SU-DHL-6 (cell line): ENCODE data around the gene MROH8.

Source experiments
- H2AFZ ChIP-seq: fragments of 200-600 bp; sonication (generic); 2 replicates; pipeline ENCODE4 v1.6.1; 2014; ENCODE audit warnings: low read depth, mild to moderate bottlenecking, moderate library complexity, mixed read lengths, antibody characterized with exemption, low read length; ENCODE audit not compliant: severe bottlenecking
- H3F3A ChIP-seq: fragments of 200-600 bp; shearing (Covaris generic); 2 replicates; pipeline ENCODE4 v1.6.0; 2016; ENCODE audit warnings: antibody characterized with exemption, mild to moderate bottlenecking; ENCODE audit not compliant: insufficient read depth
- H3K27ac ChIP-seq: fragments of 200-600 bp; sonication (generic); 2 replicates; pipeline ENCODE4 v1.5.1; 2016; ENCODE audit warnings: low read depth, mild to moderate bottlenecking, low read length, moderate library complexity, mixed read lengths
- H3K27me3 ChIP-seq: fragments of 200-600 bp; sonication (generic), shearing (Covaris generic); 2 replicates; pipeline ENCODE4 v1.6.0; 2014; ENCODE audit warnings: mild to moderate bottlenecking, low read length
- H3K36me3 ChIP-seq: fragments of 200-600 bp; sonication (generic); 2 replicates; pipeline ENCODE4 v1.6.1; 2014; ENCODE audit warnings: mild to moderate bottlenecking, low read length, mixed read lengths
- H3K4me2 ChIP-seq: fragments of 300-600, 200-600 bp; shearing (Covaris generic), sonication (generic); 2 replicates; pipeline ENCODE4 v1.6.0; 2014; ENCODE audit warnings: low read length, low read depth, mild to moderate bottlenecking; ENCODE audit not compliant: poor library complexity, severe bottlenecking
- H3K4me3 ChIP-seq: fragments of 200-600 bp; sonication (generic); 2 replicates; pipeline ENCODE4 v1.5.1; 2014; ENCODE audit warnings: antibody characterized with exemption, low read length, mild to moderate bottlenecking, mixed read lengths; ENCODE audit not compliant: insufficient read depth, poor library complexity, severe bottlenecking
- H3K79me2 ChIP-seq: fragments of 200-600 bp; sonication (generic); 2 replicates; pipeline ENCODE4 v1.6.1; 2014; ENCODE audit warnings: mild to moderate bottlenecking, low read length, moderate library complexity; ENCODE audit not compliant: insufficient read depth
- H3K9ac ChIP-seq: fragments of 200-600 bp; sonication (generic); 2 replicates; pipeline ENCODE4 v1.7.0; 2014; ENCODE audit warnings: mild to moderate bottlenecking, low read length
- H3K9me2 ChIP-seq: fragments of 200-600 bp; sonication (generic); replicated peaks from 2 replicates; pipeline ENCODE4 v1.6.1; 2014; ENCODE audit warnings: low read length; ENCODE audit not compliant: insufficient read depth
- H3K9me3 ChIP-seq: fragments of 200-600 bp; sonication (generic); 2 replicates; pipeline ENCODE4 v1.6.1; 2014; ENCODE audit warnings: low read length, mixed read lengths; ENCODE audit not compliant: insufficient read depth
- H4K20me1 ChIP-seq: fragments of 200-600 bp; sonication (generic); 2 replicates; pipeline ENCODE4 v1.6.1; 2014; ENCODE audit warnings: low read depth, mild to moderate bottlenecking, antibody characterized with exemption, low read length, moderate library complexity, mixed read lengths
- EZH2phosphoT487 ChIP-seq: fragments of 200-600 bp; sonication (generic), shearing (Covaris generic); conservative IDR thresholded peaks from 2 replicates; pipeline ENCODE4 v1.6.1; 2018; ENCODE audit warnings: mild to moderate bottlenecking, antibody characterized with exemption, low read length, moderate library complexity, mixed read lengths
- TF ChIP-seq, protein P1 (sequence below): fragments of 200-600 bp; sonication (generic); IDR thresholded peaks from one replicate; pipeline ENCODE4 v1.5.1; 2017; ENCODE audit warnings: antibody characterized with exemption, mild to moderate bottlenecking, low read length, moderate library complexity; ENCODE audit not compliant: insufficient read depth, poor library complexity, severe bottlenecking

MROH8 gene

DNA sequence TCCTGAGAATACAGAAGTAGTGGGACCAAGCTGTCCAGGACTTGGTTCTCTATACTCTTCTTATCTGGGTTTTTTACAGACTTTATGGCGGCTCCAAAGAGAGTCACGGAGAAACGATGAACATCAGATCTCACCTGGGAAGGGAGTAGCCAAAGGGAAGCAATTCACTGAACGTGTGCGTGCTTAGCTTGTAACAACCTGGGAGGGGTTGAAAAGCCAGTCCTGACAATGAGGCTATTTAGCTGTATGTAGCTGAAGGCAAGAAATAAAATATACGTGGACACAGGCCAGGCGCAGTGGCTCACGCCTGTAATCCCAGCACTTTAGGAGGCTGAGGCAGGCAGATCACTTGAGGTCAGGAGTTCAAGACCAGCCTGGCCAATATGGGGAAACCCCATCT, 65.3 kb downstream of the MROH8 start:
- H3K79me2 ChIP-seq, result no peaks in the 10 kb centered on the region
- no peak overlapping the region for H3K27ac ChIP-seq
- no peaks in the 10 kb centered on the region for H3F3A ChIP-seq
- no peaks in the 10 kb centered on the region for H4K20me1 ChIP-seq
- no peak overlapping the region for H3K4me3 ChIP-seq
- no peak for TF ChIP-seq EZH2phosphoT487
- TF ChIP-seq, protein P1, sequence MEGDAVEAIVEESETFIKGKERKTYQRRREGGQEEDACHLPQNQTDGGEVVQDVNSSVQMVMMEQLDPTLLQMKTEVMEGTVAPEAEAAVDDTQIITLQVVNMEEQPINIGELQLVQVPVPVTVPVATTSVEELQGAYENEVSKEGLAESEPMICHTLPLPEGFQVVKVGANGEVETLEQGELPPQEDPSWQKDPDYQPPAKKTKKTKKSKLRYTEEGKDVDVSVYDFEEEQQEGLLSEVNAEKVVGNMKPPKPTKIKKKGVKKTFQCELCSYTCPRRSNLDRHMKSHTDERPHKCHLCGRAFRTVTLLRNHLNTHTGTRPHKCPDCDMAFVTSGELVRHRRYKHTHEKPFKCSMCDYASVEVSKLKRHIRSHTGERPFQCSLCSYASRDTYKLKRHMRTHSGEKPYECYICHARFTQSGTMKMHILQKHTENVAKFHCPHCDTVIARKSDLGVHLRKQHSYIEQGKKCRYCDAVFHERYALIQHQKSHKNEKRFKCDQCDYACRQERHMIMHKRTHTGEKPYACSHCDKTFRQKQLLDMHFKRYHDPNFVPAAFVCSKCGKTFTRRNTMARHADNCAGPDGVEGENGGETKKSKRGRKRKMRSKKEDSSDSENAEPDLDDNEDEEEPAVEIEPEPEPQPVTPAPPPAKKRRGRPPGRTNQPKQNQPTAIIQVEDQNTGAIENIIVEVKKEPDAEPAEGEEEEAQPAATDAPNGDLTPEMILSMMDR, result no peak
- no peaks in the 10 kb centered on the region for H3K9me3 ChIP-seq
- no peak overlapping the region for H2AFZ ChIP-seq
- H3K36me3 ChIP-seq, result no peaks in the 10 kb centered on the region
- H3K27me3 ChIP-seq, result no peaks in the 10 kb centered on the region
- H3K9ac ChIP-seq, result no peak overlapping the region
- H3K9me2 ChIP-seq, result no peaks in the 10 kb centered on the region
- no peak overlapping the region for H3K4me2 ChIP-seq

- Histone ChIP-seq H3K4me3 (no peak overlapping the region), H3K9ac (no peak overlapping the region), H3K36me3 (no peaks in the 10 kb centered on the region), H3K9me3 (no peaks in the 10 kb centered on the region), H3K9me2 (no peaks in the 10 kb centered on the region), H3F3A (no peaks in the 10 kb centered on the region), H3K4me2 (no peak overlapping the region), H4K20me1 (no peaks in the 10 kb centered on the region), H2AFZ (no peak overlapping the region), H3K27ac (no peak overlapping the region), H3K27me3 (no peaks in the 10 kb centered on the region), H3K79me2 (no peaks in the 10 kb centered on the region)
- TF ChIP-seq EZH2phosphoT487, result no peak
- TF ChIP-seq, protein P1, result no peak
Observed at GRCh38 chr20:37111926-37112455, 67.4 kb downstream of the MROH8 start.

DNA sequence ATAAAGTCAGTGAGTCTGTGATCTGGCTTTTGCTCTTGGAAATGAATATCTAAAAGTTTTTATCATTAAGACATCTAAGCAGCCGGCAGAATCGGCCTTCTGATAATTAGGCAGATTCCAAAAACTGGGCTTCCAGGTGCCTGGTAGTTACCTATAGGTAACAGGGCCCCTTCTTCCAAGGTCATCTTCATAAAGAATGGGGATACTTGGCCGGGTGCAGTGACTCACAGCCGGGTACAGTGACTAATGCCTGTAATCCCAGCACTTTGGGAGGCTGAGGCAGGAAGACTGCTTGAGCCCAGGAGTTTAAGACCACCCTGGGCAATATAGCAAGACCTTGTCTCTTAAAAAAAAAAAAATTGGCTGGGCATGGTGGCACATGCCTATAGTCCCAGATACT, 70.7 kb downstream of the MROH8 start:
- H3K79me2 ChIP-seq, result no peaks in the 10 kb centered on the region
- H3K9ac ChIP-seq, result no peak overlapping the region
- TF ChIP-seq EZH2phosphoT487, result no peak
- TF ChIP-seq, protein P1, result no peak
- H3F3A ChIP-seq, result no peaks in the 10 kb centered on the region
- H3K27ac ChIP-seq, result no peak overlapping the region
- no peak overlapping the region for H3K4me3 ChIP-seq
- H3K27me3 ChIP-seq, result no peaks in the 10 kb centered on the region
- no peaks in the 10 kb centered on the region for H3K9me3 ChIP-seq
- no peak overlapping the region for H2AFZ ChIP-seq
- H3K9me2 ChIP-seq, result no peaks in the 10 kb centered on the region
- no peak overlapping the region for H3K4me2 ChIP-seq
- no peaks in the 10 kb centered on the region for H4K20me1 ChIP-seq
- no peaks in the 10 kb centered on the region for H3K36me3 ChIP-seq
